Lung (tissue), 16 donors: ENCODE data around the gene GRM4. TPM values are rescaled to one million over a fixed set of nuclear protein-coding genes. Genes with fewer than 3 reads are reported as not detected.

ENCODE experiments used
- ATAC-seq: fragments of 200-7000 bp; cut with Tn5 transposase; one replicate; pipeline ENCODE4 v1.9.1; 2020; ENCODE audit warnings: moderate number of reproducible peaks; ENCODE audit not compliant: insufficient read depth, low FRiP score
- DNase-seq, 3 donors: peaks; one replicate each; pipeline ENCODE4 v3.0.0-alpha.2; 2013 to 2017
- H3K27ac ChIP-seq, 2 donors: one replicate each; pipeline ENCODE4 v1.5.1; 2013; ENCODE audit warnings: mild to moderate bottlenecking in 2 of 2, moderate library complexity in 2 of 2, control low read depth in 1 of 2, inconsistent platforms in 1 of 2, low read depth in 1 of 2, low read length in 1 of 2
- H3K27me3 ChIP-seq, 3 donors: one replicate each; pipeline ENCODE4 v1.5.1; 2013; ENCODE audit warnings: low read length in 2 of 3; ENCODE audit not compliant: control insufficient read depth in 3 of 3, insufficient read depth in 3 of 3
- H3K36me3 ChIP-seq, 4 donors: one replicate each; pipeline ENCODE4 v1.5.1; 2013; ENCODE audit warnings: low read length in 4 of 4, mild to moderate bottlenecking in 1 of 4, moderate library complexity in 1 of 4; ENCODE audit not compliant: control insufficient read depth in 4 of 4, insufficient read depth in 4 of 4
- H3K4me1 ChIP-seq, 5 donors: one replicate each; pipeline ENCODE4 v1.5.1; 2013; ENCODE audit warnings: low read length in 5 of 5, mild to moderate bottlenecking in 2 of 5, moderate library complexity in 1 of 5; ENCODE audit not compliant: control insufficient read depth in 5 of 5, insufficient read depth in 5 of 5
- H3K4me3 ChIP-seq: one replicate; pipeline ENCODE4 v1.5.1; 2013; ENCODE audit warnings: mild to moderate bottlenecking, control low read depth, moderate library complexity
- H3K9ac ChIP-seq, 2 donors: one replicate each; pipeline ENCODE4 v1.5.1; 2013; ENCODE audit warnings: low read length in 2 of 2, control low read depth in 1 of 2; ENCODE audit not compliant: insufficient read depth in 1 of 2
- H3K9me3 ChIP-seq, 4 donors: one replicate each; pipeline ENCODE4 v1.5.1; 2013; ENCODE audit warnings: low read length in 3 of 4, mild to moderate bottlenecking in 1 of 4, moderate library complexity in 1 of 4; ENCODE audit not compliant: control insufficient read depth in 4 of 4, insufficient read depth in 3 of 4
- WGBS, 2 donors: extraction: QIAGEN DNeasy Blood & Tissue Kit; methylation state at CpG; one replicate each; pipeline ENCODE4 v1.1.7; 2013; 5-methylcytosine and 5-hydroxymethylcytosine counted together
- long read RNA-seq, 5 donors: transcript quantifications; one replicate each; lab custom pipeline, GENCODE V29; 2026
- polyA plus RNA-seq, 2 donors: library from polyadenylated mRNA; stranded (reverse); fragments of 200-250 nt; gene quantifications; one replicate each; pipeline ENCODE4 v1.2.1, GENCODE V29; 2013
- total RNA-seq, 2 donors: library from RNA; depleted of rRNA in 1 of 2; stranded (reverse); fragments of >200 nt in 1 of 2; gene quantifications; one replicate each; pipeline ENCODE4 v1.2.1, GENCODE V29; 2014 to 2021
- TF ChIP-seq, protein P1 (sequence below): IDR thresholded peaks from 2 replicates; pipeline ENCODE4 v1.5.1; 2012; ENCODE audit warnings: mild to moderate bottlenecking; ENCODE audit errors: control extremely low read depth, extremely low read depth
- donor health status: control.
- donor health status: control.
- donor health status: Bipolar disorder and iron deficiency.
- donor health status: healthy.
- donor health status: DM: yes; HTN: yes; CAD: no.

GRM4 gene
- total RNA-seq (under 1 TPM; 0.12 to 0.34 TPM), polyA plus RNA-seq (under 1 TPM; 0.02 to 0.06 TPM)
- long read RNA-seq, donor 1, result 0 reads
- long read RNA-seq, donor 2, result 0 reads
- long read RNA-seq, donor 3, result 0 reads
- long read RNA-seq, donor 4, result 0 reads
- long read RNA-seq, donor 5, result 0 reads

DNA sequence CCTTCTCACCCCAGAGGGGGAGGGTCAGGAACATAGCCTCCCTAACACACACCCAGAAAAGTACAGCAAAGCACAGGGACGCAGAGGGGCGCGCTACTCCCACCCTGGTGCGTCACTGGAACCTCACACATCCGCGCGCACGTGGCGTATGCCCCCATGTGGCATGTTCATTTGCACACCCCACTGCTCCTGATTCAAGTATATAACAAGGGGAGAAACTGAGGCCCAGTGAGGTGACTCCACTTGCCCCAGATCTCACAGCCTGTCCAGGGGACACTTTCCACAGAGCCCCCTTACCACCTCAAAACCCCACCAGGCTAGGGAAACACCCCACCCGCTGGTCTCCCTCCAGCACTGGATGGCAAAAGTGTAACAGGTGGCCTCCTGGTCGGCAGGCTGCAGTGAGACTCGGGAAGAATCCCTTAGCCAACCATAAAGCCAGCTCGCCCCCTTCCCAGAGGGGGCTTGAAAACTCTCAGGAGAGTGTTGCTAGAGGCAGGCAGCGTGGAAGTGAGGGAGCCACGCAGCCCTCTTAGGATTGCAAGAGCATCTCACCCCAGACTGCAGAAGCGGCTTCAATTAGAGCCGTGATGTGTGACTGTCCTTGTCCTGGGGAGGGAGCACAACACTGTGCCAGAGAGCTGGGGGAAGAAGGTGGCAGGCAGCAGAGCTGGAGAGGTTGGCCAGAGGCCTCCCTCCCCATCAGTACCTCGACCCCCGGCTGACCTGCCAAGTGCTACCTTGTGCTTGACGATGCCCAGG is at the start of gene GRM4:
Gene GRM4, minus strand, starts transcription at position 67 of the 762 bp plus-strand sequence. CDS start 12,591 bp downstream, outside the sequence.
- Histone ChIP-seq H3K27ac (no peak within 1 kb of the TSS), H3K4me1 (peaks cover 0 to 19% (median 8%) of the 10 kb centered on the region in 5 donors), H3K4me3 (no peak within 1 kb of the TSS), H3K9me3 (no peaks in the 10 kb centered on the region), H3K27me3 (peaks cover 10 to 64% (median 38%) of the 10 kb centered on the region in 3 donors), H3K9ac (no peak within 1 kb of the TSS), H3K36me3 (no peaks in the 10 kb centered on the region)
- TF ChIP-seq, protein P1, sequence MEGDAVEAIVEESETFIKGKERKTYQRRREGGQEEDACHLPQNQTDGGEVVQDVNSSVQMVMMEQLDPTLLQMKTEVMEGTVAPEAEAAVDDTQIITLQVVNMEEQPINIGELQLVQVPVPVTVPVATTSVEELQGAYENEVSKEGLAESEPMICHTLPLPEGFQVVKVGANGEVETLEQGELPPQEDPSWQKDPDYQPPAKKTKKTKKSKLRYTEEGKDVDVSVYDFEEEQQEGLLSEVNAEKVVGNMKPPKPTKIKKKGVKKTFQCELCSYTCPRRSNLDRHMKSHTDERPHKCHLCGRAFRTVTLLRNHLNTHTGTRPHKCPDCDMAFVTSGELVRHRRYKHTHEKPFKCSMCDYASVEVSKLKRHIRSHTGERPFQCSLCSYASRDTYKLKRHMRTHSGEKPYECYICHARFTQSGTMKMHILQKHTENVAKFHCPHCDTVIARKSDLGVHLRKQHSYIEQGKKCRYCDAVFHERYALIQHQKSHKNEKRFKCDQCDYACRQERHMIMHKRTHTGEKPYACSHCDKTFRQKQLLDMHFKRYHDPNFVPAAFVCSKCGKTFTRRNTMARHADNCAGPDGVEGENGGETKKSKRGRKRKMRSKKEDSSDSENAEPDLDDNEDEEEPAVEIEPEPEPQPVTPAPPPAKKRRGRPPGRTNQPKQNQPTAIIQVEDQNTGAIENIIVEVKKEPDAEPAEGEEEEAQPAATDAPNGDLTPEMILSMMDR, result no peak
- no peak for ATAC-seq
- no peak for DNase-seq
- WGBS, 2 donors, result 39% methylated on average over 20 of the region's 20 CpGs

- Histone ChIP-seq H3K36me3 (no peaks in the 10 kb centered on the region), H3K27ac (no peak overlapping the region), H3K9me3 (peaks cover 0 to 1% (median 0%) of the 10 kb centered on the region in 4 donors), H3K4me3 (no peak overlapping the region), H3K4me1 (peaks cover 0 to 4% (median 0%) of the 10 kb centered on the region in 5 donors), H3K9ac (no peak overlapping the region), H3K27me3 (no peaks in the 10 kb centered on the region)
- DNase-seq (no peak), ATAC-seq (no peak)
- WGBS, 2 donors, result 87 to 94% methylated on average over 3 of the region's 3 CpGs
- TF ChIP-seq, protein P1, result no peak
Observed at GRCh38 chr6:34194772-34195171, 48.9 kb upstream of the GRM4 start.

DNA sequence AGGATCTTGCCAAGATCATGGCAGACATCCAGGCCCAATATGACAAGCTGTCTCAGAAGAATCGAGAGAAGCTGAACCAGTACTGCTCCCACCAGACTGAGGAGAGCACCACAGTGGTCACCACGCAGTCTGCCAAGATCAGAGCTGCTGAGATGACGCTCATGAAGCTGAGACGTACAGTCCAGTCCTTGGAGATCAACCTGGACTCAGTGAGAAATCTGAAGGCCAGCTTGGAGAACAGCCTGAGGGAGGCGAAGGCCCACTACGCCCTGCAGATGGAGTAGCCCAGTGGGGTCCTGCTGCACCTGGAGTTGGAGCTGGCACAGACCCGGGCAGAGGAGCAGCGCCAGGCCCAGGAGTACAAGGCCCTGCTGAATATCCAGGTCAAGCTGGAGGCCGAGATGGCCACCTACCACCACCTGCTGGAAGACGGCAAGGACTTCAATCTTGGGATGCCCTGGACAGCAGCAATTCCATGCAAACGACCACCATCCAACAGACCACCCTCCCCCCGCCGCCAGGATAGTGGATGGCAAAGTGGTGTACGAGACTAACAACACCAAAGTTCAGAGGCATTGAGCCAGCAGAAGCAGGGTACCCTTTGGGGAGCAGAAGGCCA is 44.7 kb upstream of the GRM4 start:
- Histone ChIP-seq H3K27ac (no peak overlapping the region), H3K36me3 (no peaks in the 10 kb centered on the region), H3K27me3 (no peaks in the 10 kb centered on the region), H3K9me3 (no peaks in the 10 kb centered on the region), H3K4me3 (no peak overlapping the region), H3K4me1 (no peaks in the 10 kb centered on the region), H3K9ac (no peak overlapping the region)
- TF ChIP-seq, protein P1, result no peak
- DNase-seq (no peak), ATAC-seq (no peak)
- WGBS, 2 donors, result 86 to 90% methylated on average over 14 of the region's 14 CpGs
